Subcutaneous abdominal adipose tissue (tissue), 5 donors: ENCODE measurements around the gene TARS2.

Source experiments
- H3K27ac ChIP-seq: one replicate; pipeline ENCODE4 v1.7.0; 2013; ENCODE audit warnings: low read depth, mild to moderate bottlenecking, inconsistent platforms, low read length, moderate library complexity
- H3K27me3 ChIP-seq, 5 donors: one replicate each; pipeline ENCODE4 v1.7.0; 2013; ENCODE audit warnings: low read length in 5 of 5, inconsistent platforms in 1 of 5; ENCODE audit not compliant: control insufficient read depth in 5 of 5, insufficient read depth in 4 of 5
- H3K36me3 ChIP-seq, 5 donors: one replicate each; pipeline ENCODE4 v1.7.0; 2013; ENCODE audit warnings: low read length in 5 of 5; ENCODE audit not compliant: control insufficient read depth in 5 of 5, insufficient read depth in 5 of 5
- H3K4me1 ChIP-seq, 5 donors: one replicate each; pipeline ENCODE4 v1.7.0; 2013; ENCODE audit warnings: low read length in 5 of 5, mild to moderate bottlenecking in 3 of 5, moderate library complexity in 1 of 5; ENCODE audit not compliant: control insufficient read depth in 5 of 5, insufficient read depth in 5 of 5
- H3K4me3 ChIP-seq, 5 donors: one replicate each; pipeline ENCODE4 v1.7.0; 2013; ENCODE audit warnings: low read length in 5 of 5, low read depth in 1 of 5
- H3K9ac ChIP-seq, 5 donors: one replicate each; pipeline ENCODE4 v1.7.0; 2013; ENCODE audit warnings: low read length in 5 of 5, mild to moderate bottlenecking in 4 of 5, moderate library complexity in 3 of 5
- H3K9me3 ChIP-seq, 5 donors: one replicate each; pipeline ENCODE4 v1.7.0; 2013; ENCODE audit warnings: low read length in 5 of 5; ENCODE audit not compliant: control insufficient read depth in 5 of 5
- donor health status: healthy.
- donor health status: healthy.
- donor health status: healthy.
- donor health status: healthy.
- donor health status: healthy.

Gene TARS2

GRCh38 chr1:150498342-150498741 lies 11.1 kb downstream of the TARS2 start:
- H3K27me3 ChIP-seq, result no peaks in the 10 kb centered on the region
- peaks cover 6 to 60% (median 42%) of the 10 kb centered on the region in 5 donors for H3K36me3 ChIP-seq
- no peaks in the 10 kb centered on the region for H3K9me3 ChIP-seq
- no peak overlapping the region for H3K4me3 ChIP-seq
- H3K9ac ChIP-seq, result no peak overlapping the region
- no peak overlapping the region for H3K27ac ChIP-seq
- H3K4me1 ChIP-seq, result no peaks in the 10 kb centered on the region

GRCh38 chr1:150505431-150505830 lies 18.2 kb downstream of the TARS2 start:
- no peaks in the 10 kb centered on the region for H3K27me3 ChIP-seq
- peaks cover 7 to 44% (median 39%) of the 10 kb centered on the region in 5 donors for H3K36me3 ChIP-seq
- no peak overlapping the region for H3K4me3 ChIP-seq
- H3K9ac ChIP-seq, result no peak overlapping the region
- peaks cover 0 to 20% (median 19%) of the 10 kb centered on the region in 5 donors for H3K4me1 ChIP-seq
- H3K27ac ChIP-seq, result no peak overlapping the region
- no peaks in the 10 kb centered on the region for H3K9me3 ChIP-seq

GRCh38 chr1:150507912-150508864 lies 21.0 kb downstream of the TARS2 start, which contains the start of gene ECM1:
Gene ECM1 (plus strand): TSS chr1:150508109. CDS start chr1:150508210, 101 bp downstream.
- Histone ChIP-seq H3K36me3 (peaks cover 7 to 56% (median 50%) of the 10 kb centered on the region in 5 donors), H3K9ac (peak within 1 kb of the TSS; percentile 14 to 87 (median 50)), H3K9me3 (no peaks in the 10 kb centered on the region), H3K27ac (peak within 1 kb of the TSS; percentile 46), H3K4me3 (peak within 1 kb of the TSS; percentile 48 to 67 (median 61)), H3K27me3 (no peaks in the 10 kb centered on the region), H3K4me1 (peaks cover 0 to 20% (median 19%) of the 10 kb centered on the region in 5 donors)

DNA sequence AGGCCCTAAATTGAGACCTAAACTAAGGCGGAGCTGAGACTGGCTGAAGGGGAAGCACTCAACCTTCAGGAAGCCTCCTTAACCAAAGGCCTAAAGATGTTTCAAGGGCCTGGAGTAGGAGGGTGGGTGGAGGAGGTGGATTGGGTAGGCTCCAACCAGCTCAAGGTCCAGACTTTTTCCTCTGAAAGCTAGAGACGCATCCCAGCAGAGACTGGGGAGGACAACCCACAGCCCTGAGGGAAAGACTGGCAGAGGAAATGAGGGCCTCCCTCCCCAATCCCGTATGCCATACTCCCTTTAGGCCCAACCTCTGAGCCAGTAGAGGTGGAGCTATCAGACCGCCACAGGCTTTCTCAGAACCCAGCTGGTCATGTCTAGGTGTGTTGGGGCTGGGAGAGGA lies 21.8 kb downstream of the TARS2 start:
- Histone ChIP-seq H3K9ac (peak overlapping the region in 3 of 5 donors; percentile 14 to 66 (median 50)), H3K4me1 (peaks cover 0 to 20% (median 19%) of the 10 kb centered on the region in 5 donors), H3K36me3 (peaks cover 7 to 54% (median 47%) of the 10 kb centered on the region in 5 donors), H3K27me3 (no peaks in the 10 kb centered on the region), H3K9me3 (no peaks in the 10 kb centered on the region), H3K4me3 (peak overlapping the region; percentile 1 to 67 (median 61)), H3K27ac (no peak overlapping the region)

- Histone ChIP-seq H3K9me3 (no peaks in the 10 kb centered on the region), H3K27me3 (no peaks in the 10 kb centered on the region), H3K27ac (no peak overlapping the region), H3K4me1 (peaks cover 0 to 39% (median 34%) of the 10 kb centered on the region in 5 donors), H3K9ac (no peak overlapping the region), H3K4me3 (no peak overlapping the region), H3K36me3 (peaks cover 2 to 28% (median 22%) of the 10 kb centered on the region in 5 donors)
Observed at GRCh38 chr1:150511551-150511950, 24.3 kb downstream of the TARS2 start.

DNA sequence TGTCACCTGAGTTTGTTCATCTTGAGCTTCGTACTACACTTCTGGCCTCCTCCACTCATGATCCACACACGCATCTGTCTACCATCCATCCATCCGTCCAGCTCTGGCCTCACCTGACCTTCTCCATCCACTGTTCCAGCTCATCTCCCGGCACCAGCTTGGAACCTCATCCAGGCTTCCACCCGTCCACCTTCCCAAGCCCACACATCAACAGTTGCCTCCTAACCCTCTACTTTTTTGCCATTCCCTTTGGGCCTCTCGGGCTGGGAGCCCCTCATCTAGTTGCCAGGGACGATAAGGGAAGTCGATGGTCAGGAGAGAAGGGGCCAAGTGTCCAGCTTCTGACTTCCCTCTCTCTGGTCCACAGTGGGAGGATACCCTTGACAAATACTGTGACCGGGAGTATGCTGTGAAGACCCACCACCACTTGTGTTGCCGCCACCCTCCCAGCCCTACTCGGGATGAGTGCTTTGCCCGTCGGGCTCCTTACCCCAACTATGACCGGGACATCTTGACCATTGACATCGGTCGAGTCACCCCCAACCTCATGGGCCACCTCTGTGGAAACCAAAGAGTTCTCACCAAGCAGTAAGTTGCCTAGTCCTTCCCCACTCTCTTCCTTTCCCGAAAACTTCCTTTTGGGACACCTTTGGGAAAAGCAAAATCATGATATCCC lies 24.9 kb downstream of the TARS2 start:
- Histone ChIP-seq H3K27ac (no peak overlapping the region), H3K4me1 (peaks cover 0 to 40% (median 34%) of the 10 kb centered on the region in 5 donors), H3K36me3 (peaks cover 0 to 23% (median 16%) of the 10 kb centered on the region in 5 donors), H3K9me3 (no peaks in the 10 kb centered on the region), H3K4me3 (no peak overlapping the region), H3K9ac (no peak overlapping the region), H3K27me3 (no peaks in the 10 kb centered on the region)

GRCh38 chr1:150512846-150513245 lies 25.6 kb downstream of the TARS2 start:
- Histone ChIP-seq H3K4me1 (peaks cover 0 to 35% (median 30%) of the 10 kb centered on the region in 5 donors), H3K27ac (no peak overlapping the region), H3K9ac (no peak overlapping the region), H3K9me3 (no peaks in the 10 kb centered on the region), H3K36me3 (peaks cover 0 to 23% (median 16%) of the 10 kb centered on the region in 5 donors), H3K27me3 (no peaks in the 10 kb centered on the region), H3K4me3 (no peak overlapping the region)

GRCh38 chr1:150513351-150513791 lies 26.2 kb downstream of the TARS2 start:
- Histone ChIP-seq H3K27ac (no peak overlapping the region), H3K36me3 (peaks cover 0 to 23% (median 16%) of the 10 kb centered on the region in 5 donors), H3K4me3 (no peak overlapping the region)

GRCh38 chr1:150514260-150514659 lies 27.0 kb downstream of the TARS2 start:
- Histone ChIP-seq H3K9ac (no peak overlapping the region), H3K27me3 (no peaks in the 10 kb centered on the region), H3K4me1 (peaks cover 0 to 21% (median 16%) of the 10 kb centered on the region in 5 donors)

More at GRCh38 chr1:150513351-150513791, 26.2 kb downstream of the TARS2 start:
- Histone ChIP-seq H3K27me3 (no peaks in the 10 kb centered on the region), H3K9ac (no peak overlapping the region), H3K9me3 (no peaks in the 10 kb centered on the region), H3K4me1 (peaks cover 0 to 30% (median 25%) of the 10 kb centered on the region in 5 donors)

More at GRCh38 chr1:150514260-150514659, 27.0 kb downstream of the TARS2 start:
- Histone ChIP-seq H3K9me3 (no peaks in the 10 kb centered on the region), H3K36me3 (peaks cover 0 to 23% (median 16%) of the 10 kb centered on the region in 5 donors), H3K4me3 (no peak overlapping the region), H3K27ac (no peak overlapping the region)
